HEK293T (cell line): ENCODE measurements around the gene ACMSD.

Experiments
- CTCF ChIA-PET: fragments of 350-600 bp; formaldehyde crosslinking; extraction: SDS; loops from one replicate; lab custom pipeline; 2021; ENCODE audit warnings: antibody characterized with exemption, inconsistent platforms; lab: Yijun Ruan, JAX
- POLR2A ChIA-PET: fragments of 350-600 bp; formaldehyde crosslinking; extraction: SDS; loops from one replicate; lab custom pipeline; 2020; ENCODE audit warnings: antibody characterized with exemption, inconsistent platforms; lab: Yijun Ruan, JAX
- DNase-seq: peaks from one replicate; pipeline ENCODE4 v3.0.0; 2012; ENCODE audit warnings: mixed read lengths; ENCODE audit errors: extremely low spot score
- ARNT ChIP-seq: fragments of 450-650 bp; IDR thresholded peaks from 2 replicates; pipeline ENCODE4 v1.6.1; 2017; ENCODE audit warnings: mild to moderate bottlenecking
- BHLHE40 ChIP-seq: fragments of 450-650 bp; IDR thresholded peaks from 2 replicates; pipeline ENCODE4 v1.6.1; 2016; ENCODE audit warnings: mild to moderate bottlenecking, moderate library complexity, borderline replicate concordance
- CTBP1 ChIP-seq: fragments of 450-650 bp; IDR thresholded peaks from 2 replicates; pipeline ENCODE4 v1.6.1; 2016; ENCODE audit warnings: borderline replicate concordance
- ELF4 ChIP-seq: fragments of 450-650 bp; IDR thresholded peaks from 2 replicates; pipeline ENCODE4 v1.6.1; 2017; ENCODE audit warnings: antibody characterized with exemption
- FOXA1 ChIP-seq: fragments of 450-650 bp; IDR thresholded peaks from 2 replicates; pipeline ENCODE4 v1.6.1; 2016; ENCODE audit warnings: mild to moderate bottlenecking
- FOXK2 ChIP-seq: fragments of 450-650 bp; IDR thresholded peaks from 2 replicates; pipeline ENCODE4 v1.6.1; 2016; ENCODE audit warnings: mild to moderate bottlenecking
- FOXM1 ChIP-seq: fragments of 450-650 bp; IDR thresholded peaks from 2 replicates; pipeline ENCODE4 v1.6.1; 2017; ENCODE audit warnings: mild to moderate bottlenecking, borderline replicate concordance
- HDGF ChIP-seq: fragments of 450-650 bp; IDR thresholded peaks from 2 replicates; pipeline ENCODE4 v1.6.1; 2017; ENCODE audit warnings: antibody characterized with exemption, borderline replicate concordance
- L3MBTL2 ChIP-seq: fragments of 450-650 bp; conservative IDR thresholded peaks from 2 replicates; pipeline ENCODE4 v1.6.1; 2016; ENCODE audit warnings: mild to moderate bottlenecking
- LEF1 ChIP-seq: fragments of 450-650 bp; IDR thresholded peaks from 2 replicates; pipeline ENCODE4 v1.6.1; 2017; ENCODE audit warnings: mild to moderate bottlenecking, borderline replicate concordance
- NFRKB ChIP-seq: fragments of 450-650 bp; IDR thresholded peaks from 2 replicates; pipeline ENCODE4 v1.6.1; 2016; ENCODE audit warnings: mild to moderate bottlenecking, moderate library complexity
- SP1 ChIP-seq: fragments of 450-650 bp; IDR thresholded peaks from 2 replicates; pipeline ENCODE4 v1.6.1; 2017
- SUZ12 ChIP-seq: fragments of 450-650 bp; IDR thresholded peaks from 2 replicates; pipeline ENCODE4 v1.6.1; 2016; ENCODE audit warnings: mild to moderate bottlenecking
- TARDBP ChIP-seq: fragments of 450-650 bp; IDR thresholded peaks from 2 replicates; pipeline ENCODE4 v1.6.1; 2016
- ZNF384 ChIP-seq: fragments of 450-650 bp; IDR thresholded peaks from 2 replicates; pipeline ENCODE4 v1.6.1; 2016
- TF ChIP-seq, protein P1 (sequence below): fragments of 450-650 bp; IDR thresholded peaks from 2 replicates; pipeline ENCODE4 v1.6.1; 2016

The ACMSD gene

GRCh38 chr2:134919341-134920210 lies 81.2 kb downstream of the ACMSD start:
- DNase-seq = peak; percentile 16
- ChIA-PET CTCF (no interaction called here), POLR2A (interaction anchor here (1.1 kb wide), 1 partner anchor 18 kb away, joined by 3 read pairs; no protein-coding TSS in a partner anchor)

GRCh38 chr2:134924912-134925311 lies 86.5 kb downstream of the ACMSD start:
- POLR2A ChIA-PET = no interaction called here
- CTCF ChIA-PET = no interaction called here
- TF ChIP-seq L3MBTL2 (no peak), HDGF (no peak), SP1 (no peak), TARDBP (no peak), CTBP1 (no peak), NFRKB (no peak), ELF4 (no peak), FOXK2 (no peak), BHLHE40 (no peak)
- TF ChIP-seq, protein P1, sequence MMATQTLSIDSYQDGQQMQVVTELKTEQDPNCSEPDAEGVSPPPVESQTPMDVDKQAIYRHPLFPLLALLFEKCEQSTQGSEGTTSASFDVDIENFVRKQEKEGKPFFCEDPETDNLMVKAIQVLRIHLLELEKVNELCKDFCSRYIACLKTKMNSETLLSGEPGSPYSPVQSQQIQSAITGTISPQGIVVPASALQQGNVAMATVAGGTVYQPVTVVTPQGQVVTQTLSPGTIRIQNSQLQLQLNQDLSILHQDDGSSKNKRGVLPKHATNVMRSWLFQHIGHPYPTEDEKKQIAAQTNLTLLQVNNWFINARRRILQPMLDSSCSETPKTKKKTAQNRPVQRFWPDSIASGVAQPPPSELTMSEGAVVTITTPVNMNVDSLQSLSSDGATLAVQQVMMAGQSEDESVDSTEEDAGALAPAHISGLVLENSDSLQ = no peak
- DNase-seq = no peak

More at GRCh38 chr2:134919341-134920210, 81.2 kb downstream of the ACMSD start:
- TF ChIP-seq SP1 (no peak), FOXK2 (no peak), NFRKB (no peak), HDGF (no peak), BHLHE40 (no peak), FOXM1 (no peak), L3MBTL2 (no peak), FOXA1 (no peak), CTBP1 (no peak), ARNT (no peak), ZNF384 (no peak)
- TF ChIP-seq, protein P1 = no peak

- no peak for TF ChIP-seq LEF1
- no peak for TF ChIP-seq ARNT
- no peak for TF ChIP-seq NFRKB
- no peak for TF ChIP-seq ELF4
- TF ChIP-seq FOXM1 = no peak
- ChIA-PET POLR2A (no interaction called here), CTCF (interaction anchor here (0.7 kb wide), 1 partner anchor 478 kb away, joined by 3 read pairs; no protein-coding TSS in a partner anchor)
- no peak for DNase-seq
These were observed 88.0 kb downstream of the ACMSD start for GRCh38 chr2:134926231-134926931.

DNA sequence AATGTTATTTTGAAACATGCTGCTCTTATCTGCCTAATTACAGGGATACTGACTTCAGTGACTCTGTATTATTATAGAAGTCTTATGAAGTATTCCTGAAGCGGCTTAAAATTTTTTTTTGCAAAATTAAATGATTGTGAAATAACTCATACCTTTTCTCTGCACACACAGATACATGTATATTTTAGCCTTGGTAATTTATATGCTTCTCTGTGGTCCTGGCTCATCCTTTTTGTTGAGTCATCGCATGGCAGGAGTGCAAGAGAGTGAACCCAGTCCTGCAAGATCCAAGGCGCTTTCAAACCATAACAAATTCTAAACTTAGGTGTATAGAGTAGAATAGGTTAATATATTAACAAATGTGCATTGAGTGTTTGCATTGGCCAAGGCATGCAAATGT lies 88.8 kb downstream of the ACMSD start:
- TF ChIP-seq LEF1 (no peak), ARNT (no peak), BHLHE40 (no peak), NFRKB (no peak), FOXK2 (no peak), FOXM1 (no peak), ZNF384 (no peak), HDGF (no peak), FOXA1 (no peak), CTBP1 (no peak), SUZ12 (no peak)
- TF ChIP-seq, protein P1 = no peak
- DNase-seq = no peak
- POLR2A ChIA-PET = no interaction called here
- CTCF ChIA-PET = interaction anchor here (0.7 kb wide), 1 partner anchor 479 kb away, joined by 3 read pairs; no protein-coding TSS in a partner anchor

GRCh38 chr2:134932864-134933526 lies 94.6 kb downstream of the ACMSD start:
- TF ChIP-seq LEF1 (no peak), CTBP1 (no peak), FOXK2 (no peak), SP1 (no peak), ELF4 (no peak), BHLHE40 (no peak), TARDBP (no peak), SUZ12 (no peak), FOXA1 (no peak), NFRKB (no peak), ZNF384 (no peak), FOXM1 (no peak), HDGF (no peak), ARNT (no peak), L3MBTL2 (no peak)
- TF ChIP-seq, protein P1 = no peak
- CTCF ChIA-PET = no interaction called here
- POLR2A ChIA-PET = no interaction called here
- no peak for DNase-seq
